Endothelial cell of umbilical vein (primary cell): ENCODE measurements around the gene KIF25. TPM values are rescaled to one million over a fixed set of nuclear protein-coding genes. Genes with fewer than 3 reads are reported as not detected.

Experiments
- BruUV-seq: library from RNA; stranded (reverse); fragments of 400-500 nt; replicated peaks from 2 replicates; lab custom pipeline; 2021; lab: Mats Ljungman, UMichigan
- CTCF ChIA-PET: fragments of 300-600, 350-600 bp; sonication (Branson Sonifier 250); formaldehyde crosslinking; loops from one replicate; lab custom pipeline; 2021; ENCODE audit warnings: antibody characterized with exemption, inconsistent platforms; lab: Charles Lee
- POLR2A ChIA-PET: fragments of 300-600, 350-600 bp; sonication (Branson Sonifier 250); formaldehyde crosslinking; loops from one replicate; lab custom pipeline; 2021; ENCODE audit warnings: antibody characterized with exemption, inconsistent platforms; lab: Charles Lee
- DNase-seq: peaks from one replicate; pipeline ENCODE4 v3.0.0-alpha.2; 2011; ENCODE audit warnings: low read depth, low spot score
- FAIRE-seq: peaks from 2 replicates; lab custom pipeline; 2011; peaks lifted over from hg19 to GRCh38; lab: Jason Lieb, UNC
- H2AFZ ChIP-seq: 2 replicates; pipeline ENCODE4 v1.6.0; 2012; ENCODE audit warnings: low read depth, low read length, control low read depth, inconsistent platforms
- H3K27ac ChIP-seq: 2 replicates; pipeline ENCODE4 v1.5.1; 2011; ENCODE audit warnings: low read depth, mild to moderate bottlenecking, control low read depth, low read length, moderate library complexity; ENCODE audit not compliant: insufficient read depth
- H3K27me3 ChIP-seq, 2 experiments: 2 replicates each; pipeline versions ENCODE4 v1.6.0 to v1.6.1; 2011; ENCODE audit warnings: low read length in 2 of 2, mixed read lengths in 1 of 2; ENCODE audit not compliant: control insufficient read depth in 2 of 2, insufficient read depth in 2 of 2
- H3K36me3 ChIP-seq, 2 experiments: 2 replicates in 1 of 2; 3 replicates in 1 of 2; pipeline ENCODE4 v1.5.1; 2011; ENCODE audit warnings: low read length in 2 of 2, mild to moderate bottlenecking in 1 of 2, moderate library complexity in 1 of 2; ENCODE audit not compliant: control insufficient read depth in 2 of 2, insufficient read depth in 2 of 2; ENCODE audit errors: extremely low read depth in 1 of 2
- H3K4me1 ChIP-seq: 3 replicates; pipeline ENCODE4 v1.5.1; 2011; ENCODE audit warnings: mild to moderate bottlenecking, low read length; ENCODE audit not compliant: control insufficient read depth, insufficient read depth; ENCODE audit errors: extremely low read depth
- H3K4me2 ChIP-seq: 2 replicates; pipeline ENCODE4 v1.6.1; 2011; ENCODE audit warnings: low read length, control low read depth, mixed read lengths; ENCODE audit not compliant: insufficient read depth
- H3K4me3 ChIP-seq, 3 experiments: fragments of 200-600 bp in 1 of 3; sonication (generic), shearing (Covaris generic) in 1 of 3; replicated peaks in 1 of 3; 2 replicates each; pipeline ENCODE4 v1.5.1; 2011 to 2016; ENCODE audit warnings: control low read depth in 3 of 3, low read length in 3 of 3, mild to moderate bottlenecking in 2 of 3, inconsistent platforms in 1 of 3, low read depth in 1 of 3, moderate library complexity in 1 of 3; ENCODE audit not compliant: insufficient read depth in 1 of 3
- H3K79me2 ChIP-seq: 2 replicates; pipeline ENCODE4 v1.6.0; 2012; ENCODE audit warnings: low read length, inconsistent platforms; ENCODE audit not compliant: control insufficient read depth, insufficient read depth
- H3K9ac ChIP-seq: replicated peaks from 2 replicates; pipeline ENCODE3; 2011; ENCODE audit warnings: low read length, control low read depth; ENCODE audit not compliant: insufficient read depth; ENCODE audit errors: extremely low read depth
- H3K9me1 ChIP-seq: replicated peaks from 3 replicates; pipeline ENCODE4 v1.6.0; 2011; ENCODE audit warnings: mild to moderate bottlenecking, low read length; ENCODE audit not compliant: control insufficient read depth, insufficient read depth; ENCODE audit errors: extremely low read depth
- H3K9me3 ChIP-seq: replicated peaks from 2 replicates; pipeline ENCODE4 v1.5.1; 2012; ENCODE audit warnings: low read length, inconsistent platforms; ENCODE audit not compliant: control insufficient read depth, insufficient read depth
- H4K20me1 ChIP-seq: replicated peaks from 2 replicates; pipeline ENCODE3; 2011; ENCODE audit warnings: mild to moderate bottlenecking, low read length; ENCODE audit not compliant: control insufficient read depth, insufficient read depth; ENCODE audit errors: extremely low read depth
- EZH2 ChIP-seq: IDR thresholded peaks from 2 replicates; pipeline ENCODE4 v1.6.1; 2012; ENCODE audit warnings: borderline replicate concordance, low read depth, mild to moderate bottlenecking, moderate library complexity, low read length, inconsistent platforms; ENCODE audit not compliant: severe bottlenecking
- FOS ChIP-seq: IDR thresholded peaks from 2 replicates; pipeline ENCODE4 v1.6.1; 2011; ENCODE audit warnings: mild to moderate bottlenecking, low read length, moderate library complexity, borderline replicate concordance; ENCODE audit not compliant: insufficient read depth
- JUN ChIP-seq: IDR thresholded peaks from 2 replicates; pipeline ENCODE4 v1.6.1; 2011; ENCODE audit warnings: borderline replicate concordance, low read depth; ENCODE audit not compliant: insufficient read length, insufficient read depth
- MYC ChIP-seq: IDR thresholded peaks from one replicate; pipeline ENCODE4 v1.6.1; 2011; ENCODE audit warnings: mild to moderate bottlenecking, low read depth, low read length
- POLR2AphosphoS5 ChIP-seq: IDR thresholded peaks from 2 replicates; pipeline ENCODE4 v1.6.1; 2012; ENCODE audit warnings: low read depth, mild to moderate bottlenecking, control low read depth, low read length, moderate library complexity; ENCODE audit not compliant: insufficient read depth
- dilution Hi-C: fragments of 300-500 bp; cut with MboI; formaldehyde crosslinking; loops from one replicate; pipeline ENCODE4 v1.15.0; 2019; ENCODE audit warnings: low sequenced_read_pairs; ENCODE audit not compliant: extremely low pct_ligation_motif_present
- intact Hi-C: fragments of 100-400 bp; cut with micrococcal nuclease; formaldehyde crosslinking; loops from one replicate; pipeline ENCODE4 v1.10.0; 2022
- polyA plus RNA-seq, 4 experiments: library from polyadenylated mRNA; depleted of rRNA in 3 of 4; stranded (reverse) in 3 of 4; unstranded in 1 of 4; fragments of >200 nt; gene quantifications; 2 replicates each; pipeline versions ENCODE4 v1.2.1 to v1.2.3, GENCODE V29; 2011 to 2012; ENCODE audit warnings: missing spikeins in 1 of 4
- total RNA-seq: library from RNA; stranded (reverse); gene quantifications from 2 replicates; pipeline ENCODE4 v1.2.3, GENCODE V29; 2021
- TF ChIP-seq, protein P1 (sequence below), 2 donors: IDR thresholded peaks; 1 replicate in 1 of 2; 2 replicates in 1 of 2; pipeline ENCODE4 v1.5.1; 2011; ENCODE audit warnings: low read length in 2 of 2, mild to moderate bottlenecking in 2 of 2, moderate library complexity in 2 of 2, control low read depth in 1 of 2, inconsistent platforms in 1 of 2, low read depth in 1 of 2; ENCODE audit not compliant: insufficient read depth in 1 of 2; ENCODE audit errors: extremely low read depth in 1 of 2
- TF ChIP-seq, protein P2 (sequence below): IDR thresholded peaks from 2 replicates; pipeline ENCODE4 v1.6.1; 2011; ENCODE audit not compliant: insufficient read depth, insufficient read length

KIF25 gene
- total and polyA plus RNA-seq, 2 donors (not counting 3 experiments of a cell fraction or from before 2014, with no cell fraction given): not detected

DNA sequence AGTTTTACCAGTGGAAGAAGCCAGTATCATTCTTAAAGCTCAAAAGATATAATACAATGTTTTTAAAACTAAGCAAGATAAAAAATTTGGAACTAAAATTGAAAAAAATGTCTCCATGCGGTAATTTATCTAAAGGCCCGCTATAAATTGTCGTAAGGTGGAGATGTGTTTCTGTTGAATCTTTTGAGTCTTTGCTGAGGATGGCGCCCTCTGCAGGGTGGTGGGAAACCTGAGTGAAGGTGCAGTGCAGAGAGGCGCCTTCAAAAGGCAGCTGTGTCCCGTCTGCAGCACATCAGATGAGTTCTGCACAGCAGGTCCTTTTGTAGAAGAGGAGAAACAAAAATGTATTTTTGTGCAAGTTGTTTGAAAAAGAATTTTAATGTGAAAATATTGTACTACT, 29.4 kb upstream of the KIF25 start:
- Histone ChIP-seq H3K4me2 (no peak overlapping the region), H3K79me2 (no peaks in the 10 kb centered on the region), H3K4me1 (peaks cover 6% of the 10 kb centered on the region), H3K27ac (no peak overlapping the region), H3K9me1 (no peaks in the 10 kb centered on the region), H2AFZ (no peak overlapping the region), H3K9ac (no peak overlapping the region), H3K27me3 (no peaks in the 10 kb centered on the region), H4K20me1 (no peaks in the 10 kb centered on the region), H3K36me3 (peaks cover 14 to 15% of the 10 kb centered on the region in 2 experiments), H3K4me3 (no peak overlapping the region), H3K9me3 (no peaks in the 10 kb centered on the region)
- intact Hi-C loops (no loop called here), dilution Hi-C loops (no loop called here)
- TF ChIP-seq, protein P1, sequence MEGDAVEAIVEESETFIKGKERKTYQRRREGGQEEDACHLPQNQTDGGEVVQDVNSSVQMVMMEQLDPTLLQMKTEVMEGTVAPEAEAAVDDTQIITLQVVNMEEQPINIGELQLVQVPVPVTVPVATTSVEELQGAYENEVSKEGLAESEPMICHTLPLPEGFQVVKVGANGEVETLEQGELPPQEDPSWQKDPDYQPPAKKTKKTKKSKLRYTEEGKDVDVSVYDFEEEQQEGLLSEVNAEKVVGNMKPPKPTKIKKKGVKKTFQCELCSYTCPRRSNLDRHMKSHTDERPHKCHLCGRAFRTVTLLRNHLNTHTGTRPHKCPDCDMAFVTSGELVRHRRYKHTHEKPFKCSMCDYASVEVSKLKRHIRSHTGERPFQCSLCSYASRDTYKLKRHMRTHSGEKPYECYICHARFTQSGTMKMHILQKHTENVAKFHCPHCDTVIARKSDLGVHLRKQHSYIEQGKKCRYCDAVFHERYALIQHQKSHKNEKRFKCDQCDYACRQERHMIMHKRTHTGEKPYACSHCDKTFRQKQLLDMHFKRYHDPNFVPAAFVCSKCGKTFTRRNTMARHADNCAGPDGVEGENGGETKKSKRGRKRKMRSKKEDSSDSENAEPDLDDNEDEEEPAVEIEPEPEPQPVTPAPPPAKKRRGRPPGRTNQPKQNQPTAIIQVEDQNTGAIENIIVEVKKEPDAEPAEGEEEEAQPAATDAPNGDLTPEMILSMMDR (IDR thresholded peaks at IDR 0.05; ENCODE audit: extremely low read depth in 1 of 2, insufficient read depth in 1 of 2, low read depth in 1 of 2, low read length in 2 of 2): peak; percentile 27 to 39
- TF ChIP-seq POLR2AphosphoS5 (no peak), MYC (no peak), FOS (no peak), EZH2 (no peak), JUN (no peak)
- TF ChIP-seq, protein P2, sequence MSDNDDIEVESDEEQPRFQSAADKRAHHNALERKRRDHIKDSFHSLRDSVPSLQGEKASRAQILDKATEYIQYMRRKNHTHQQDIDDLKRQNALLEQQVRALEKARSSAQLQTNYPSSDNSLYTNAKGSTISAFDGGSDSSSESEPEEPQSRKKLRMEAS: no peak
- CTCF ChIA-PET: no interaction called here
- no peak for DNase-seq
- BruUV-seq: no TSS peak
- POLR2A ChIA-PET: no interaction called here
- FAIRE-seq: no peak
